ENCODE measurements around the gene CIRBP. TPM values are rescaled to one million over a fixed set of nuclear protein-coding genes. Genes with fewer than 3 reads are reported as not detected.
A peak's percentile ranks its signal among the peaks of the same experiment; 100 is the strongest.

The CIRBP gene
- total and polyA plus RNA-seq, 9 of the 15 experiments (the other 6 are each of a cell fraction or from before 2014, with no cell fraction given) = 20.5 to 327 (median 176) TPM

- intact Hi-C loops (cut with micrococcal nuclease) (no loop called here), in situ Hi-C loops (cut with MboI) (no loop called here)
- FAIRE-seq (no peak), DNase-seq (ENCODE audit: extremely low read depth in 1 of 4, low spot score in 3 of 4) (no peak), ATAC-seq (peak; percentile 10)
- H3K9ac ChIP-seq (ENCODE audit: insufficient read depth in 1 of 2, low read depth in 2 of 2, low read length in 2 of 2) = peak overlapping the region; percentile 79 to 93
- no peaks in the 10 kb centered on the region for H3K9me1 ChIP-seq (ENCODE audit: control insufficient read depth, insufficient read depth, low read length)
- peak overlapping the region; percentile 56 for H3K4me3 ChIP-seq
- no peaks in the 10 kb centered on the region for H3K36me3 ChIP-seq (ENCODE audit: control insufficient read depth, insufficient read depth, low read length)
- peaks cover 6 to 66% of the 10 kb centered on the region in 2 experiments for H3K4me1 ChIP-seq (replicated peaks in 1 of 2; ENCODE audit: control insufficient read depth in 2 of 2, insufficient read depth in 2 of 2, low read length in 2 of 2)
- H3K9me3 ChIP-seq (replicated peaks; ENCODE audit: control insufficient read depth, insufficient read depth, low read depth, low read length) = no peaks in the 10 kb centered on the region
- 29% methylated on average over 17 of the region's 20 CpGs for WGBS (ENCODE audit: insufficient coverage, low coverage, missing lambda C conversion rate)
- POLR2A ChIA-PET = interaction anchor here (0.7 to 1.6 kb wide), 8 partner anchors 9 to 64 kb away, joined by 3 to 5 read pairs (median 4); no protein-coding TSS in a partner anchor
- BruUV-seq (replicated peaks) = TSS peak; percentile 63
- H3K27ac ChIP-seq (ENCODE audit: extremely low read depth, low read depth, low read length) = peak overlapping the region; percentile 78
- H3K4me2 ChIP-seq (ENCODE audit: insufficient read depth, low read length) = peak overlapping the region; percentile 95
- peaks cover 8% of the 10 kb centered on the region; the same call in 1 of the 2 replicates for H4K20me1 ChIP-seq (replicated peaks; ENCODE audit: control insufficient read depth, insufficient read depth, low read length)
- H3K79me2 ChIP-seq (ENCODE audit: control insufficient read depth, insufficient read depth, low read length) = peaks cover 16% of the 10 kb centered on the region; the same call in 2 of the 3 replicates
- CTCF ChIA-PET (ENCODE audit: low intra/inter-chr PET ratio) = interaction anchor here (1.0 kb wide), 1 partner anchor 8 kb away, joined by 3 read pairs; no protein-coding TSS in a partner anchor
- peak overlapping the region; percentile 91 for H2AFZ ChIP-seq (ENCODE audit: low read depth, low read length)
- H3K27me3 ChIP-seq (ENCODE audit: control insufficient read depth in 2 of 2, insufficient read depth in 2 of 2, low read length in 2 of 2) = no peaks in the 10 kb centered on the region
- TF ChIP-seq, protein P1, sequence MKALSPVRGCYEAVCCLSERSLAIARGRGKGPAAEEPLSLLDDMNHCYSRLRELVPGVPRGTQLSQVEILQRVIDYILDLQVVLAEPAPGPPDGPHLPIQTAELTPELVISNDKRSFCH (CRISPR knock-in tag; IDR thresholded peaks at IDR 0.05) = no peak
- TF ChIP-seq, protein P1 (tag; IDR thresholded peaks at IDR 0.05) = no peak
- TF ChIP-seq, protein P2, sequence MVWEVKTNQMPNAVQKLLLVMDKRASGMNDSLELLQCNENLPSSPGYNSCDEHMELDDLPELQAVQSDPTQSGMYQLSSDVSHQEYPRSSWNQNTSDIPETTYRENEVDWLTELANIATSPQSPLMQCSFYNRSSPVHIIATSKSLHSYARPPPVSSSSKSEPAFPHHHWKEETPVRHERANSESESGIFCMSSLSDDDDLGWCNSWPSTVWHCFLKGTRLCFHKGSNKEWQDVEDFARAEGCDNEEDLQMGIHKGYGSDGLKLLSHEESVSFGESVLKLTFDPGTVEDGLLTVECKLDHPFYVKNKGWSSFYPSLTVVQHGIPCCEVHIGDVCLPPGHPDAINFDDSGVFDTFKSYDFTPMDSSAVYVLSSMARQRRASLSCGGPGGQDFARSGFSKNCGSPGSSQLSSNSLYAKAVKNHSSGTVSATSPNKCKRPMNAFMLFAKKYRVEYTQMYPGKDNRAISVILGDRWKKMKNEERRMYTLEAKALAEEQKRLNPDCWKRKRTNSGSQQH (CRISPR knock-in tag; IDR thresholded peaks at IDR 0.05) = no peak
- no peak for TF ChIP-seq CXXC5 (CRISPR knock-in tag; IDR thresholded peaks at IDR 0.05)
- 0 out of 2 replicates have a peak, but pooled peaks have one; percentile 36 for TF ChIP-seq ZBTB40 (IDR thresholded peaks at IDR 0.05)
- TF ChIP-seq ZBTB40 (CRISPR knock-in tag; IDR thresholded peaks at IDR 0.05) = no peak
- TF ChIP-seq, protein P3, sequence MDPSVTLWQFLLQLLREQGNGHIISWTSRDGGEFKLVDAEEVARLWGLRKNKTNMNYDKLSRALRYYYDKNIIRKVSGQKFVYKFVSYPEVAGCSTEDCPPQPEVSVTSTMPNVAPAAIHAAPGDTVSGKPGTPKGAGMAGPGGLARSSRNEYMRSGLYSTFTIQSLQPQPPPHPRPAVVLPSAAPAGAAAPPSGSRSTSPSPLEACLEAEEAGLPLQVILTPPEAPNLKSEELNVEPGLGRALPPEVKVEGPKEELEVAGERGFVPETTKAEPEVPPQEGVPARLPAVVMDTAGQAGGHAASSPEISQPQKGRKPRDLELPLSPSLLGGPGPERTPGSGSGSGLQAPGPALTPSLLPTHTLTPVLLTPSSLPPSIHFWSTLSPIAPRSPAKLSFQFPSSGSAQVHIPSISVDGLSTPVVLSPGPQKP (CRISPR knock-in tag; IDR thresholded peaks at IDR 0.05) = no peak
- TF ChIP-seq BCOR (IDR thresholded peaks at IDR 0.05) = peak; percentile 29; the same call in 1 of the 2 replicates
Observed at GRCh38 chr19:1307755-1308303, 38.7 kb downstream of the CIRBP start.

All from K562 (cell line).